D721Med (cell line): ENCODE results near the gene PNPLA7.

Source experiments
- DNase-seq: peaks from one replicate; pipeline ENCODE4 v3.0.0; 2011; ENCODE audit warnings: low spot score; ENCODE audit not compliant: insufficient read length
- FAIRE-seq: peaks from 2 replicates; lab custom pipeline; 2011; peaks lifted over from hg19 to GRCh38; lab: Jason Lieb, UNC
- CTCF ChIP-seq: IDR thresholded peaks from 2 replicates; pipeline ENCODE4 v1.5.1; 2012; ENCODE audit warnings: mild to moderate bottlenecking, control low read depth; ENCODE audit not compliant: insufficient read depth; ENCODE audit errors: missing control alignments

Gene PNPLA7

GRCh38 chr9:137478613-137478961 is 71.6 kb downstream of the PNPLA7 start:
- no peak for DNase-seq
- no peak for FAIRE-seq
- TF ChIP-seq CTCF = no peak

DNA sequence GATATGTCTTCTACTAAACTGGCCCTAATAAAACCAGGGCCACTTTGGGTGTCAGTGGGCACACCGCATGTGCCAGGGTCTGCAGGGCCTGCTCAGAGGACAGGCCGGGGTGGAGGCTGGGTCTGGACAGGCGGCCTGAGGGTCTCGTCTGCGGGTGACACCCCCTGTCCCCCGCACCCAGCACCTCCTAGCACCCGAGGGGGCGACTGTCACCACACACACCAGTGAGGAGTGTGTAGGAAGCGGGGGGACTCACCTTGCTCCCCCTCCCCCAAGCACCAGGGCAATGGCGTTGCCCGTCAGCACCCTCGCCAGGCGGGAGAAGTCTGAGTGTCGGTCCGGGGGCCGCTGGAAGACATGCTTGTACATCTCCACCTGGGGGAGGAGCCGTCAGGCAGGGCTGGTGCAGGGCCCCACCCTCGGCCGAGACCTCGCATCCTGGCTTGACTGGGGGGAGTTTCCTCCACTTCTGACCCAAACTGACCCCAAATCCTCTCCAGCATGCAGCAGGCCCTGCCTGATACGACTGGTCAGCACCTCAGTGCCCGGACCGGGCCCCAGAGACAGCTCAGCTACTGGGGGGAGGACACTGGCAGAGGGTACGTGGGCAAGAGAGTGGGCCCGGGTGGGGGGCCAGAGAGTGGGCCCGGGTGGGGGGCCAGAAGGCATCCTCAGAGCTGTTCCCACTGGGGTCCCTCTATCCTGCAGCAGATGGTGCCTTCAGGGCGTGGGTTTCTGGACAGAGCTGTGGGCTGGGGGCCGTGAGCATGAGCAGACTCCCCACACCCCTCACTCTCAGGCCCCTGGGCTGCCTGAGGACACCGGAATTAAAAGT is 72.2 kb downstream of the PNPLA7 start:
- no peak for TF ChIP-seq CTCF
- no peak for FAIRE-seq
- no peak for DNase-seq

DNA sequence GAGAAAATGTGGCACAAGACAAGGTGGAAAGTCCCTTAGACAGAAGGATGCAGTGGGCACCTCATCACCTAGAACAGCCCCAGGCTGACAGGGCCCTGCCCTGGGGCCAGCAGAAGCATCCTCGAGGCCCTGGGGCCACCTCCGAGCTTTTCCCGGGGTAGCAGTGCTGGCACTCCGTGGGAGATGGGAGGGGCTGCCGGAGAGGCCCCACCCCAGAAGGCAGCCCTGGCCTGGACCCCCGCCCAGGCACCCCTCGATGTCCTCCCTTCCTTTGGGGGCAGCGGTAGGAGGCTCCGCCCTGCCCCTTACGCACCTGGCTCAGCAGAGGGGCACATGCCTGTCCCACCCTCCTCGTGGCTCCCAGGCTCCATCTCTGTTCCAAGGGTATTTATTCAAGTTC is 73.3 kb downstream of the PNPLA7 start:
- FAIRE-seq (no peak), DNase-seq (no peak)
- no peak for TF ChIP-seq CTCF

DNA sequence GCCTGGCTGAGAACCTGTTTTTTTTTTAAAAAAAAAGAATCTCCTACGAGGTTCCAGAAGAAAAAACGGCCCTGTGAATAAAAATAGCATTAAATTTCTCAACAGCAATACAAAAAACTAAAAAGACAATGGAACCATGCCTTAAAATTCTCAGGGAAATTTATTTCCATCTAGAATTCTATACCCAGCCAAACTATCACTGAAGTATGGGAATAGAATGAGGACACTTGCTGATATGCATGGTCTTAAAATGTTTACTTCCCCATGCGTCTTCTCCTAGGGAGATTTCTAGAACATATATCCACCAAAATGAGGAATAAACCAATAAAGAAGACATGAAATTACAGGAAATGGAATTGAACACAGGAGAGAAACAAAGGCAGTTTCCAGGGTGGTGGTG is 74.5 kb downstream of the PNPLA7 start:
- DNase-seq (no peak), FAIRE-seq (no peak)
- no peak for TF ChIP-seq CTCF

GRCh38 chr9:137474271-137474670 is 75.9 kb downstream of the PNPLA7 start:
- DNase-seq = no peak
- FAIRE-seq = no peak
- TF ChIP-seq CTCF = no peak

DNA sequence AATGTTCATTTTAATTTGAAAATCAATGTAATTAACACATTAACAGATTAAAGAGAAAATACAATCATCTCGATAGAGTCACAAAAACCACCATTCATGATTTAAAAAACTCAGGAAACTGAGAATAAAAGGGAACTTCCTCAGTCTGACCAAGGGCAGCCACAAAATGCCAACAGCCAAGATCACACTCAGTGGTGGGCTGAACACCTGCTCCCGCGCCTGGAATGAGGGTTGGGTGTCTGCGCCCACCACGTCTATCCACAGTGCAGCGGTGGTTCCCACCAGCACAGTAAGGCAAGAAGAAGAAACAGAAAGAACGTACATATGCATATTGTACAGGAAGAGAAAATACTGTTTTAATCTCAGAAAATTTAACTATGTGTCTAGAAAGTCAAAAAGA is 79.4 kb downstream of the PNPLA7 start:
- FAIRE-seq (no peak), DNase-seq (no peak)
- no peak for TF ChIP-seq CTCF

DNA sequence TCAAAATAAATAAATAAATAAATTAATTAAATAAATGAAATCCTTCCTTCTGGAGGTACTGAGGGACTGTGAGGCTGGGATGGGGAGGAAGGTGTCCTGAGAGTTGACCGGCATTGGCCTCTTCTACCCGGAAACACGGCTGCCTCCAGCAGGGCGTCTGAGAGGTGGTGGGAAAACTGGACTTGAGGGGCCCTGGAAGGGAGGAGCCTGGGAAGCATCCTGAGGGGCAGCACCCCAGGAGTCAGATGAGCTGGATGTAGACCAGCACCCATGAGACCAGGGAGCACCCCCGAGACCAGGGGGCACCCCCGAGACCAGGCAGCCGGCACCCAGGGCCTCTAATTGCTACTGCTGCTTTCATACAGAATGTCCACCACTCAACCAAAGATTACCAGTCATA is 82.3 kb downstream of the PNPLA7 start:
- DNase-seq (no peak), FAIRE-seq (no peak)
- no peak for TF ChIP-seq CTCF
